NCI-H2227 (cell line): ENCODE results near the gene FGFR4.
A peak's percentile ranks its signal among the peaks of the same experiment; 100 is the strongest.
"Not testable (repeated sequence)": the region's sequence is repeated elsewhere in the genome, so short reads cannot be mapped to it uniquely, and the experiment has no call there.

Experiments
- DNase-seq: peaks from one replicate; lab custom pipeline; 2025; ENCODE audit not compliant: unreplicated experiment; lab: John Stamatoyannopoulos, UW

Gene FGFR4

DNA sequence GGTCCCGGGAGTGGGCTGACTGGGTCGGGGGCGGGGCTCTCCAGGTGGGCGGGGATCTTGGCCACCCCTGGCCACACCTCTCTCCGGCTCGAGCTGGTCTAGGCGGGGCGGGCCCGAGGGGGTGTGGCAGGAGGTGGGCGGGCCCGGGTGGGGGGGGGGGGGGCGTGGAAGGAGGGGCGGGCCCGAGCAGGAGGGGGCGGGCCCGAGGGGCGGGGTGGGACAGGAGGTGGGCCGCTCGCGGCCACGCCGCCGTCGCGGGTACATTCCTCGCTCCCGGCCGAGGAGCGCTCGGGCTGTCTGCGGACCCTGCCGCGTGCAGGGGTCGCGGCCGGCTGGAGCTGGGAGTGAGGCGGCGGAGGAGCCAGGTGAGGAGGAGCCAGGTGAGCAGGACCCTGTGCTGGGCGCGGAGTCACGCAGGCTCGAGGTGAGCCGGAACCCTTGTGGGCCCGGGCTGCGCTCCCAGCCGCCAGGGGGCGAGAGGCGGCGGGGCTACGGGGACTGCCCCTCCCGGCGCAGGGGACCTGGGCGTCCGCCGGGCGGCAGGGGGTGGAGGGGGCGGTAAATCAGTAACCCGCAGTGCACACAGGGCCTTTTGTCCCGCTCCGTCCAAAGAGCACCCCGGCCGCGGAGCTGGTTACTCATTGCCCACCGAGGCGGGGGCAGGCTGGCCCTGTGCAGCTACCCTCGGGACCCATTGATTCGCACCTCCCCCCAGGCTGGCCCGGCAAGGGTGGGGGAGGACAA, at the start of gene FGFR4:
Gene FGFR4 (plus strand): TSS at position 262 of the 744 bp plus-strand sequence. CDS start 2,688 bp downstream, outside the sequence.
- peak; percentile 76 for DNase-seq

DNA sequence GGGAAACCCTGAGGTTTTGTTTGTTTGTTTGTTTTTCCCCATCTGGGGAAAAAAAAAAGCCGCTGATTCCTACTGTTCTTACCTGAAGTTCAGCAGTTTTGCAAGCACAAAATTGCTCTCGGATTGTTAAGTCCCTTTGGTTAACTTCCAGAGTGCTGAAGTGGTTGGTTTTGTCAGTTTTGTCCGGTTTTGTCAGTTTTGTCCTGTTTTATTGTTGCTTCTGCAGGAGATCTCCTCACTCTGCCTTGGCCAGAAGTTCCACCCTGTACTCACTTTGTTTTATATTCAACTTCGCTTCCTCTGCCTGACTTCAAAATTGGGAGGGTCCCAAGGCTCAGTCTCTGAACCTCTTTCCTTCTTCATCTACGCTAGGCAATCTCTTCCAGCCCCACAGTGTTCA, 49.8 kb upstream of the FGFR4 start:
- DNase-seq, result no peak

DNA sequence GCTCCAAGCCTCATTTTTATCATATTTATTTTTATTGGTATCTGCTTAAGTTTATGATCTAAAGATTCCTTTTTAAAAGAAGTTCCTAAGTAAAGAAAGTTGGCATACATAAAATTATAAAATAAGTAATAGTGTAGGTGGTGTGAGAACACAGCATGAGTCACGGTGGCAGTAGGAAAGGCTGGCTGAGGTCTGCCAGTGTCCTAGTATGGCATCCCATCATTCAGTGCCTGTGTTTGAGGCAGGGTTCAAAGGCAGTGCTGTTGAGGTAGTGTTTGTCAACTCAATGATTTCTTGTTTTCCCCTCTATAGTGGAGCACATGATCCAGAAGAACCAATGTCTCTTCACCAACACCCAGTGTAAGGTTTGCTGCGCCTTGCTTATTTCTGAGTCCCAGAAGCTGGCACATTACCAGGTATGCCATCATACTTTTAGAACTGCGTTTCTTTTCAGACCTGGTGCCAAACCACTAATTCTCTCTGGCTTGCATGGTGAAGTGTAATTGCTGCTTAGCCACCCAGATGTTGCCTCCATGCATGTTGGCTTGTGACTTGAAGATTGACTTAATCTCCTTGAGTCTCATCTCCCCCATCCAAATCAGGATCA, 45.8 kb upstream of the FGFR4 start:
- DNase-seq, result no peak

- no peak for DNase-seq
Measured at GRCh38 chr5:177041936-177042335, 44.8 kb upstream of the FGFR4 start.

DNA sequence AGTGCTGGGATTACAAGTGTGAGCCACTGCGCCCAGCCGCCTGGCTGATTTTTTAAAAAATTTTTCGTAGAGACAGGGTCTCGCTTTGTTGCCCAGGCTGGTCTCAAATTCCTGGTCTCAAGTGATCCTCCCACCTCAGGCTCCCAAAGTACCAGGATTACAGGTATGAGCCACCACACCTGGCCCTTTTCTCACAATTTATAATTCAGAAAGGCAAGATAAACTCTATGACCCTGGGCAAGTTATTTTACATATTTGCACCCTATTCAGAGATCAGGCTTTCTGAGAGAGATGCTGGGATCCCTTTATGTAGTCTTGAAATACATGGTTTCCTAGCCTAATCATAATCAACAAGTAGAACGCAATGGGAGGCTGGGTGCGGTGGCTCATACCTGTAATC, 43.6 kb upstream of the FGFR4 start:
- no peak for DNase-seq

DNA sequence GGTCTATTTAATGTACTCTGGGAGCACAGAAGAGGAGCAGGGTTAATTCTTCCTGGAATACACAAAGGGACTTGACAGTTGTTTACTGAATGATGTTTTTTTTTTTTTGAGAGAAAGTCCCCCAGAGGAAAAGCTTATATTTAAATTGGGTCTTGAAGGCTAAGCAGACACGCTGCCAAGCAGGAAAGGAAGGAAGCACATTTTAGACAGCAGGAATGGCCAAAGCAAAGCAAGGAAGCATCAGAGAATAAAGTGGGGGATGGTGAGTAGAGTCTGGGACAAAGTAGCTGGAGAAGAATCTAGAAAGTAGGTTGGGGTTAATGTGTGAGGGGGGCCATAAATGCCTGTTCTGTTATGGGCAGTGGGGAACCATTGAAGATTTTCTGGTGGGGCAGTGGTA, 42.8 kb upstream of the FGFR4 start:
- DNase-seq, result no peak

DNA sequence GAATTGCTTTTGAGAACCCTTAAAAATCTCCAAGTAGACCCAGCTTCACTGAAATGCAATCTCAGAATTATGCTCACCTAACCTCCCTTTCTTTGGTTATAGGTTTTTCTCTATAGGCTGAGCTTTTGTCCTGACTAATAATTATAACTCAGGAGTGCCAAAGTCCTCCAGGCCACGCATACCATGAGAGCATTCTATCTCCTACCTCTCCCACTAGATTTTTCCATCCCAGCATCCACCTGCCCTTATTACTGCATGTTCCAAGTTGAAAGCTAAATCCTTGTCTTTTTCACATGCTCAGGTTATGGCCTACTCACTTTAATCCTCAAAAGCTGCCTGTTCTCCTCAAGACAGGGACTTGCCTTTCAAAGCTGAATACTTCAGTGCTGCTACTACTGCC, 42.1 kb upstream of the FGFR4 start:
- no peak for DNase-seq

DNA sequence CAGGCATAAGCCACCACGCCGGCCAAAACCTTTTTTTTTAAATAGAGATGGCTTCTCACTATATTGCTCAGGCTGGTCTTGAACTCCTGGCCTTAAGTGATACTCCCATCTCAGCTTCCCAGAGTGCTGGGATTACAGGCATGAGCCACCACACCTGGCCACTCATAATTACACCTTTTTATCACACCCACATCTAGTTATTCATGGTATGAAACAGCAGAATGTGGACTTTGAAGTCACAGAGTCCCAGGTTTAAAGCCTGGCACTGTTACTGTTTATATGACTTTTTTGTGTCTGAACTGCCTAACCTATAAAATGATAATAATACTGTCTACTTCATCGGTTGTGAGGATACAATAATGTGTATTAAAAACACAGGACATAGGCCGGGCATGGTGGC, 41.1 kb upstream of the FGFR4 start:
- DNase-seq, result no peak

GRCh38 chr5:177048531-177048930, 38.2 kb upstream of the FGFR4 start:
- not testable (repeated sequence) for DNase-seq

- no peak for DNase-seq
Measured at GRCh38 chr5:177049285-177049684, 37.4 kb upstream of the FGFR4 start.

GRCh38 chr5:177064500-177065277, 22.0 kb upstream of the FGFR4 start:
- no peak for DNase-seq

GRCh38 chr5:177065491-177065890, 21.2 kb upstream of the FGFR4 start:
- no peak for DNase-seq

GRCh38 chr5:177066224-177066623, 20.5 kb upstream of the FGFR4 start:
- no peak for DNase-seq

GRCh38 chr5:177067503-177067902, 19.2 kb upstream of the FGFR4 start:
- DNase-seq, result no peak

DNA sequence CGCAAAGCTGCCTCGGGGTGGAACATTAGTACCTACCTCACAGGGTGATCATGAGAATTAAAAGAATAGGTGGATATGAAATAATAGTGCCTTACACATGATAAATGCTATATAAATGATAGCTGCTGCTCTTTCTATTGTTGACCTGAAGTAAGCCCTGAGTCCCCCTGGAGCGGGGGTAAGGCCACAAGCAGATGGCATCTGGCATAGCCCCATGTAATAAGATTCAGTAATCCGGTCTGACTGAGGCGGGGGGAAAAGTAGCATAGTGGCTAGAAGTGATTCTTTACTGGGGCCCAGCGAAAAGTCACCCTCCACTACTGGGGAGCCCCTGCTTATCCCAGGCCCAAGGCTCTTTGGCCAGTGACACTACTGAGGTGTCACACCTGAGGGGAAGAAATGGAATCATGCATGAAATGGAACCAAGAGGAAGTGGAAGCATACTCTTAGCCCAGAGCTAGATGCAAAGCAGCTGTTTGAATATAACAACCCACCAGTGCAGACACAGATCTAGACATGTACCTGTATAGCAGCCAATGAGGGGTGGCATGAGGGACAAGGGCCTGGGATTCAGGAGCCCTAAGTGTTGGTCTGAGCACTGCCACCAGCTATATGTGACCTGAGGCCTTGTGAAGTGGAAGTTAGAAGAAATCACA, 16.1 kb upstream of the FGFR4 start:
- DNase-seq, result no peak

- peak; percentile 83 for DNase-seq
Measured at GRCh38 chr5:177071666-177072385, 14.9 kb upstream of the FGFR4 start.

DNA sequence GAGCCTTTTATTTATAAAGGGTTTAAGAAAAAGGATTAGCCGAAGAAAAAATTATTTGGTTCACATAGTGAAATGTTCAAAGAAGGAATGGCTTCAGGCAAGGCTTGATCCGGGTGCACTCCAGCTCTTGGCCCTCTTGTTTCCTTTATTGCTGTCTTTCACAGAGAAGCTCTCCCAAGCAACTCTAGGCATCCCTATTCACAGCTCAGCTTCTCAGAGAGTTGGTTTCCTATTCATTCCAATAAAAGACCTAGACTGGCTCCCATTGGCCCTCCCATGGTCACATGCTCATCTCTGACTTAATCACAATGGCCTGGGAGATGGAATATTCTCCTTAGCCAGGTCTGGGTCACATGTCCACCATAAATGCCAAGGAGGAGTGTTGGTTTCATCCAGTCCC, 9.4 kb upstream of the FGFR4 start:
- no peak for DNase-seq

DNA sequence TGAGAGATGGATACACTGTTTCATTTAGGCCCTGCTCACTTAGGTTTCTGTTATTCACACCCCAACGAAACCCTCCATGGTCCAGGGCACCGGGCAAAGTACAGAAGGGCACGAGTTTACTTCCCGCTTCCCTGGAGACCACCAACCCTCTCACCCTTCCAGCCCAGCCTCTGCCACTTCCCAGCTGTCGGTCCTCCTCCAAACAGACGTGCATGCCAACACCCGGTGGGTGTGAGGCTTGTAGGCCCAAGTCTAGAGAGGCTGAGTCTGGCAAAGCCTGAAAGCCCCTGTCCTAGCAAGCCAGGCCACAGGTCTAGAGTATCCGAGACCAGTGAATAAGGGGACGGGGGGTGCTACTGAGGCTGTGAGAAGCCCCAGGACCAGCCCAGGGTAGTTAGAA, 7.1 kb upstream of the FGFR4 start:
- DNase-seq, result no peak

GRCh38 chr5:177080265-177080664, 6.5 kb upstream of the FGFR4 start:
- no peak for DNase-seq

DNA sequence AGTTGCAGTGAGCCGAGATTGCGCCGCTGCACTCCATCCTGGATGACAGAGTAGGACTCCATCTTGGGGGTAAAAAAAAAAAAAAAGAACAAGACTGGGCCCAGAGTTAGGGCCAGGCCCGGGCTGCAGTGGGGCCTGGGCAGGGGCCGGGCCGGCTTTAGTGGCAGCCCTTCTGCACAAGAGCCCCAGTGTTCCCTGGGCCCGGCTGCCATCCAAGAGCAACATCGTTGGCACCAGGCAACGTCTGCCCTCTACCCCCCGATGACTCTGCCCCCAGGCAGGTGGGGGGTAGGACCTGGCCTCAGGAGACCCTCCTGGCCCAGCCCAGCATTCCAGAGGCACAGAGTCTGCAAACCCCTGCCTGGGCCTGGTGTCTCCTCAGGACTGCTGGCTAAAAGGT, 4.9 kb upstream of the FGFR4 start:
- no peak for DNase-seq

- no peak for DNase-seq
Measured at GRCh38 chr5:177083357-177083756, 3.4 kb upstream of the FGFR4 start.
